Peyer's patch (tissue), 4 donors: ENCODE data around the gene LCN10. TPM values are rescaled to one million over a fixed set of nuclear protein-coding genes. Genes with fewer than 3 reads are reported as not detected.

Experiments
- DNase-seq, 3 donors: peaks; one replicate each; pipeline ENCODE4 v3.0.0-alpha.2; 2017 to 2019
- H3K27ac ChIP-seq, 4 donors: fragments of 200-600 bp; sonication (generic); one replicate each; pipeline ENCODE4 v1.5.1; 2016 to 2019
- H3K27me3 ChIP-seq, 2 donors: fragments of 200-600 bp; sonication (generic); one replicate each; pipeline ENCODE4 v1.5.1; 2019
- H3K36me3 ChIP-seq, 3 donors: fragments of 200-600 bp; sonication (generic); one replicate each; pipeline ENCODE4 v1.5.1; 2016 to 2019
- H3K4me1 ChIP-seq, 4 donors: fragments of 200-600 bp; sonication (generic); one replicate each; pipeline ENCODE4 v1.5.1; 2016 to 2019
- H3K4me3 ChIP-seq, 4 donors: fragments of 200-600 bp; sonication (generic); 1 replicate in 3 of 4; 2 replicates in 1 of 4; pipeline ENCODE4 v1.5.1; 2016 to 2019; ENCODE audit warnings: mild to moderate bottlenecking in 1 of 4
- H3K9me3 ChIP-seq, 4 donors: fragments of 200-600 bp; sonication (generic); one replicate each; pipeline ENCODE4 v1.5.1; 2016 to 2019; ENCODE audit warnings: mild to moderate bottlenecking in 1 of 4
- POLR2A ChIP-seq, 2 donors: fragments of 450-650 bp; IDR thresholded peaks; one replicate each; pipeline ENCODE4 v1.5.1; 2017; ENCODE audit warnings: antibody characterized with exemption in 2 of 2, mild to moderate bottlenecking in 2 of 2, moderate library complexity in 2 of 2
- total RNA-seq, 4 donors: library from RNA; depleted of rRNA; stranded (reverse); fragments of >200 nt; gene quantifications; one replicate each; pipeline ENCODE4 v1.1.0, GENCODE V29; 2016
- TF ChIP-seq, protein P1 (sequence below), 6 experiments: fragments of 450-650 bp in 4 of 6; fragments of 200-600 bp in 2 of 6; sonication (generic) in 1 of 6; IDR thresholded peaks; one replicate each; pipeline ENCODE4 v1.5.1; 2017 to 2019; ENCODE audit warnings: antibody characterized with exemption in 6 of 6, mild to moderate bottlenecking in 3 of 6, moderate library complexity in 1 of 6

LCN10 gene
- total RNA-seq, 4 donors from 2014 or later: 1.1 to 28.1 (median 4.4) TPM

- Histone ChIP-seq H3K36me3 (peaks cover 0 to 46% (median 0%) of the 10 kb centered on the region in 3 donors), H3K4me3 (peak overlapping the region; percentile 81 to 89 (median 84)), H3K27me3 (no peaks in the 10 kb centered on the region), H3K27ac (peak overlapping the region in 1 of 4 donors; percentile 25), H3K9me3 (no peaks in the 10 kb centered on the region), H3K4me1 (peaks cover 0 to 32% (median 16%) of the 10 kb centered on the region in 4 donors)
- TF ChIP-seq POLR2A (IDR thresholded peaks at IDR 0.05): peak in 1 of 2 donors; percentile 23
- TF ChIP-seq, protein P1, sequence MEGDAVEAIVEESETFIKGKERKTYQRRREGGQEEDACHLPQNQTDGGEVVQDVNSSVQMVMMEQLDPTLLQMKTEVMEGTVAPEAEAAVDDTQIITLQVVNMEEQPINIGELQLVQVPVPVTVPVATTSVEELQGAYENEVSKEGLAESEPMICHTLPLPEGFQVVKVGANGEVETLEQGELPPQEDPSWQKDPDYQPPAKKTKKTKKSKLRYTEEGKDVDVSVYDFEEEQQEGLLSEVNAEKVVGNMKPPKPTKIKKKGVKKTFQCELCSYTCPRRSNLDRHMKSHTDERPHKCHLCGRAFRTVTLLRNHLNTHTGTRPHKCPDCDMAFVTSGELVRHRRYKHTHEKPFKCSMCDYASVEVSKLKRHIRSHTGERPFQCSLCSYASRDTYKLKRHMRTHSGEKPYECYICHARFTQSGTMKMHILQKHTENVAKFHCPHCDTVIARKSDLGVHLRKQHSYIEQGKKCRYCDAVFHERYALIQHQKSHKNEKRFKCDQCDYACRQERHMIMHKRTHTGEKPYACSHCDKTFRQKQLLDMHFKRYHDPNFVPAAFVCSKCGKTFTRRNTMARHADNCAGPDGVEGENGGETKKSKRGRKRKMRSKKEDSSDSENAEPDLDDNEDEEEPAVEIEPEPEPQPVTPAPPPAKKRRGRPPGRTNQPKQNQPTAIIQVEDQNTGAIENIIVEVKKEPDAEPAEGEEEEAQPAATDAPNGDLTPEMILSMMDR (IDR thresholded peaks at IDR 0.05): peak; percentile 17 to 73 (median 58)
- peak; percentile 53 to 80 (median 61) for DNase-seq
These were observed 16.0 kb downstream of the LCN10 start for GRCh38 chr9:136726631-136727191.

- Histone ChIP-seq H3K9me3 (no peaks in the 10 kb centered on the region), H3K4me3 (peak overlapping the region in 3 of 4 donors; percentile 83 to 89 (median 86)), H3K27me3 (no peaks in the 10 kb centered on the region), H3K27ac (peak overlapping the region in 1 of 4 donors; percentile 25), H3K4me1 (peaks cover 0 to 32% (median 16%) of the 10 kb centered on the region in 4 donors), H3K36me3 (peaks cover 0 to 52% (median 0%) of the 10 kb centered on the region in 3 donors)
- TF ChIP-seq, protein P1 (IDR thresholded peaks at IDR 0.05): no peak
- TF ChIP-seq POLR2A (IDR thresholded peaks at IDR 0.05): no peak
- no peak for DNase-seq
These were observed 16.6 kb downstream of the LCN10 start for GRCh38 chr9:136726118-136726517.

- TF ChIP-seq, protein P1 (IDR thresholded peaks at IDR 0.05): no peak
- no peak for TF ChIP-seq POLR2A (IDR thresholded peaks at IDR 0.05)
- DNase-seq: peak in 1 of 3 donors; percentile 46
- Histone ChIP-seq H3K36me3 (peaks cover 0 to 52% (median 0%) of the 10 kb centered on the region in 3 donors), H3K9me3 (no peaks in the 10 kb centered on the region), H3K27me3 (no peaks in the 10 kb centered on the region), H3K4me1 (peaks cover 0 to 35% (median 16%) of the 10 kb centered on the region in 4 donors), H3K27ac (no peak overlapping the region), H3K4me3 (peak overlapping the region in 2 of 4 donors; percentile 83 to 86)
These were observed 17.1 kb downstream of the LCN10 start for GRCh38 chr9:136725612-136726011.

GRCh38 chr9:136724772-136725171, 18.0 kb downstream of the LCN10 start:
- H3K4me3 ChIP-seq: no peak overlapping the region

DNA sequence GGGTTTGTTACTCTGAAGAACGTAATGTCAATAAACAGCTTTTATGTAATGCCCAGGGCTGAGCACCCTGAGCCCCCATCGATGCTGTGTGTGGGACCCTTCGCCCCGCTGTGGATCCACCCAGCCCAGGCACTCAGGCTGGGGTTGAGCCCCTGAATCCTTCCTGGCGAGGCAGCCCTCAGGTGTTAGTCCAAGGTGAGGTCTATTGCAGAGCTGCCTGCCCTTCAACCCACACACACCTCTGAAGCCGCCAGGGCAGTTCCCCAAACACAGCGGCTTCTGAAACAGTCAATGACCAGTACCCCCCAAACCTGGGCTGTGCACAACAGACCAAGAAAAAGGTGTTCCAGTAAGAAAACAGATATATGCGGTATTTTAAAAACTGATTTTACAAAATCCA, 18.8 kb downstream of the LCN10 start:
- Histone ChIP-seq H3K27me3 (no peaks in the 10 kb centered on the region), H3K4me1 (peaks cover 3 to 48% (median 25%) of the 10 kb centered on the region in 4 donors), H3K36me3 (peaks cover 0 to 52% (median 0%) of the 10 kb centered on the region in 3 donors), H3K4me3 (no peak overlapping the region), H3K9me3 (no peaks in the 10 kb centered on the region), H3K27ac (no peak overlapping the region)
- no peak for DNase-seq
- TF ChIP-seq, protein P1 (IDR thresholded peaks at IDR 0.05): no peak
- TF ChIP-seq POLR2A (IDR thresholded peaks at IDR 0.05): no peak

More at GRCh38 chr9:136724772-136725171, 18.0 kb downstream of the LCN10 start:
- peaks cover 0 to 52% (median 0%) of the 10 kb centered on the region in 3 donors for H3K36me3 ChIP-seq
- TF ChIP-seq, protein P1 (IDR thresholded peaks at IDR 0.05): no peak
- TF ChIP-seq POLR2A (IDR thresholded peaks at IDR 0.05): no peak
- H3K9me3 ChIP-seq: no peaks in the 10 kb centered on the region
- H3K27ac ChIP-seq: no peak overlapping the region
- DNase-seq: no peak
- H3K27me3 ChIP-seq: no peaks in the 10 kb centered on the region
- peaks cover 0 to 44% (median 19%) of the 10 kb centered on the region in 4 donors for H3K4me1 ChIP-seq
